ENCODE measurements around the gene AGMAT.

The AGMAT gene

DNA sequence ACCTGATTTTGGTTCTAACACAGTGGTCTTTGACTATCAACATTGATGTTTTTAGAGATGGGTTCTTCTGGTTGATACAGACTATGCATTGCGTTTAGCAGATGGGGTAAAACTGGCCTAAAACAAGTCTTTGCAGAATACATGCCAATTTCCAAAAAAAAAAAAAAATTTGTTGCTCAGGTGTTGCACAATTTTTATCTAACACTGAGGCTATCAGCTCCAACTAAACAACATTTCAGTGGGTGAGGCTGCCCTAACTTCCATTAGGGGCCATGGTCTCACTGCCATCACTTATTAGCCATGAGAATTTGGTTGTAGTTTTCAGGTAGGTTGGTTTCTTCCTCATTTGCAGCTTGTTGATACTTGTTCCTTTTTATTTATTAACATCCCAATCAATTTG, 14.0 kb downstream of the AGMAT start:
- FAIRE-seq (no peak), DNase-seq (ENCODE audit: low spot score) (no peak)

DNA sequence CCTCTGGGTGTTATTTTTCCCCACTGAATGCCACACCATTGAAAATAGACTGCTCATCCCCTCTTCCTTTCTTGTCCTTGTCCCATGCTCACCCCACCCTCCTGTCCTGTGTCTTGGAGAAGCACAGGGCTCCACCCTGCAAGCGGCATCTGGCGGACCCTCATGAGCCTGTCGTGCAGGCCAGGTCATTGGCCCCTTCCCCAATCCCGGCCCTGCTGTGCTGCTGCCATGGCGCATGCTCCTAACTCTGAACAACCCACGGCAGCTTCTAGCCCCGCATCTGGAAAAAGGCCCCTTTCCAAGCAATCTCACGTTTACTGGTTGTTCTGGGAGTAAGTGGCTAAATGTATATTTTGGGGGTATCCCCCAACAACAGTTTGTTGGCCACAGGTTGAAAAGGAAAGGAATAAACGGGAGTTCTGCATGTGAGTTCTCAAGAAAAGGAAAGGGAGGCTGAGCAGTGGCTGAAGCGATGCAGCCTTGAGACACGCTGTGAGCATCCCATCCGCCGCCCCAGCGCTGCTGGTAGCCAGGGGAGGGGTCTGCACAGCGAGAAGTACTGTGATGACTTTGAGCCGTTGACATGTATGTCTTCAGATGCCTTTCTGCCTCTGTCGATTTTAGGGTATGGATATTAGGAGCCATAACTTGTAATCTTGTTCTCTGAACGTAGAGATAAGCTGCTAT, 16.3 kb downstream of the AGMAT start:
- DNase-seq (ENCODE audit: low spot score) (no peak), FAIRE-seq (no peak)

DNA sequence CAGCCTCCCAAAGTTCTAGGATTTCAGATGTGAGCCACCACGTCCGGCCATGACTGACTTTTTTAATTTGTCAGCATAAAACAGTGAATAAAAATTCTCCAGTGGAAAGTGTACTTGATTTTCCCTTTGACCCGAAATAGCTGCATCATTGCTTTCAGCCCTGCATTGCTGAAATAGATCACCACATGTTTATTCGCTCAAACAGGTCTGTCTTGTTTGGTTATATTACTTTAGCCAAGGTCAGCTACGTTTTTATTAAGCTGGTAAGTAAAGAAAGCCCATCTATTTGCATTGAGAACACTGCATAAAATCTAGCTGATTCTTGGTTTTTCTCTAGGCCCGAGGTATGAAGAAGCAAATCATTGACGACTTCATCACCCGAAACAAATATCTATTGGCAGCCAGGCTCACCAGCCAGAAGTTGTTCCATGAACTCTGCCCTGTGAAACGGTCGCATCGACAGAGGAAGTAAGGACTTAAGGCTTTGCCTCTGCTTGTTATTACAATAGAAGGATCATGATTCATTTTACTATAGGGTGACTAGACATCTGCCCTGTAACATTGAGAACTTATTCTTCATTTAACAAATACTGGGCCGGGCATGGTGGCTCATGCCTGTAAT, 25.6 kb downstream of the AGMAT start:
- DNase-seq (ENCODE audit: low spot score) (no peak), FAIRE-seq (no peak)

DNA sequence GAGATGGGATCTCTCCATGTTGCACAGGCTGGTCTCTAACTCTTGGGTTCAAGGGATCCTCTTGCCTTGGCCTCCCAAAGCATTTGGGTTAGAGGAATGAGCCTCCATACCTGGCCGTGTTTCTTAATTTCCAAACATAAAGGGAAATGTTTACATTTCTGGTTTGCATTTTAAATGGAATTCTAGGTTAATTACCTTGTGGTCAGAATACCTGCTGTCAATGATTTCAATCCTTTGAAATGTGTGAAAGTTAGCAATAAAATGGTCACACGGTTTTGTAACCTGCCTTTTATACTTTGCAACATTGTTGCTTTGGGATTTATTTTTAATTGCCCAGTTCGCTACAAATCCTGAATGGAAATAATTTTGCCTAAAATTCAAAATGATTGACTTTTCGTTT, 26.3 kb downstream of the AGMAT start:
- no peak for FAIRE-seq
- no peak for DNase-seq (ENCODE audit: low spot score)

DNA sequence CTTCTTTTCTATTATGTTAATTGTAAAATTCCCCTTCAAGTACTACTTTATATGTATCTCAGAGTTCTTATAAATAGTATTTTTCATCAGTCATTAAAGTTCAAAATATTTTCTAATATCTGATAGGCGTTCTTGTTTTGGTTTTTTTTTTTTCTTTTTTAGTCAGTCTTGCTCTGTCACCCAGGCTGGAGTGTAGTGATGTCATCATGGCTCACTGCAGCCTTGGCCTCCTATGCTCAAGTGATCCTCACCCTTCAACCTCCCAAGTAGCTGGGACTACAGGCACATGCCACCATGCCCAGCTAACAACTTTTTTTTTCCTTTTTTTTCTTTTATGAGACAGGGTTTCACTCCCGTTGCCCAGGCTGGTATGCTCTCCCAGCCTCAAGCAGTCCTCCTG, 27.3 kb downstream of the AGMAT start:
- FAIRE-seq (no peak), DNase-seq (ENCODE audit: low spot score) (no peak)

DNA sequence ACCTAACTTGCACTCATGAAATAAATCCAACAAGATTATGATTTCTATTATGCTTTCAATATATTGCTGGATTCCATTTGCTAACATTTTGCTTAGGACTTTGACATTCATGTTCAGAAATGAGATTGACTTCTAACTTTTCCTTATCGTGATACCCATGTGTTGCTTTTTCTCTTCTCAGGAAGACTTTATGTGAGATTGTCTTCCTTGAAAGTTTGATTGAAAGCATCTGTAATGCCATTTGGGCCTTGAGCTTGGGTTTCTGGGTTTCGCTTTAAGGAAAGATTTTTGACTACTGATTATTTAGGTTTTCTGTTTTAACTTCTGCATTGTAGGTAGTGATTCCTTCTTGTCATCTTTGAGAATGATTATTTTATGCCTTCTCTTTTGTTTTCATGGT, 27.8 kb downstream of the AGMAT start:
- DNase-seq (ENCODE audit: low spot score) (no peak), FAIRE-seq (no peak)

DNA sequence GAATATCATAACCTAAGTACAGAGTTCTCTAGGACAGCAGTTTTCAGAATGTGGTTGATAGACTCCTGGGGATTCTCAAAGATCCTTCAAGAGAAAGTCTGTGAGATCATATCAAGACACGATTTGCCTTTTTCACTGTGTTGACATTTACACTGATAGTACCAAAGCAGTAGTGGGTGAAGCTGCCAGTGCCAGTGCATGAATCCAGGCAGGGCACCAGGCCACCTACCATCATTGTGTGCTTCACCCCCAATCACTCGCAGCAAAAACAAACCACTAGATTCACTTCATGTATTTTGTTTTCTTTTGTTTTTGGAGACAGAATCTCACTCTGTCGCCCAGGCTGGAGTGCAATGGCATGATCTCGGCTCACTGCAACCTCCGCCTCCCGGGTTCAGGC, 34.3 kb downstream of the AGMAT start:
- no peak for FAIRE-seq

DNA sequence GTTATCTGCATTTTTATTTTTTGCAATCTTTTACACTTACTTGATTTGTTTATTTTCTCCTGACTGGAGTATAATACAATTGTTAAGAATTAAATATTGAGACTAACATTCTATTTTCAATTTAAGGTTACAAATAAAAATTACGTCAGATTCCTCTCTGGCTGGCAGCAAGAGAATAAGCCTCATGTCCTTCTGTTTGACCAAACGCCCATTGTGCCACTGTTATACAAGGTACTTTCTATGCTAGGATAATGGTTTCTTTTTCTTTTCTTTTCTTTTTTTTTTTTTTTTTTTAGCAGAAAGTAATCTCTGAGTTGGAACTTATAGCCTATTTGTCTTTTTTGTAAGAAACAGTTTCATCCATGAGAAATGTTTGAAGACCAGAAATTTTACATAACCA, 38.2 kb downstream of the AGMAT start:
- FAIRE-seq (no peak), DNase-seq (ENCODE audit: low spot score) (no peak)

More for the DNA sequence above, 34.3 kb downstream of the AGMAT start:
- DNase-seq (ENCODE audit: low spot score) = no peak

DNA sequence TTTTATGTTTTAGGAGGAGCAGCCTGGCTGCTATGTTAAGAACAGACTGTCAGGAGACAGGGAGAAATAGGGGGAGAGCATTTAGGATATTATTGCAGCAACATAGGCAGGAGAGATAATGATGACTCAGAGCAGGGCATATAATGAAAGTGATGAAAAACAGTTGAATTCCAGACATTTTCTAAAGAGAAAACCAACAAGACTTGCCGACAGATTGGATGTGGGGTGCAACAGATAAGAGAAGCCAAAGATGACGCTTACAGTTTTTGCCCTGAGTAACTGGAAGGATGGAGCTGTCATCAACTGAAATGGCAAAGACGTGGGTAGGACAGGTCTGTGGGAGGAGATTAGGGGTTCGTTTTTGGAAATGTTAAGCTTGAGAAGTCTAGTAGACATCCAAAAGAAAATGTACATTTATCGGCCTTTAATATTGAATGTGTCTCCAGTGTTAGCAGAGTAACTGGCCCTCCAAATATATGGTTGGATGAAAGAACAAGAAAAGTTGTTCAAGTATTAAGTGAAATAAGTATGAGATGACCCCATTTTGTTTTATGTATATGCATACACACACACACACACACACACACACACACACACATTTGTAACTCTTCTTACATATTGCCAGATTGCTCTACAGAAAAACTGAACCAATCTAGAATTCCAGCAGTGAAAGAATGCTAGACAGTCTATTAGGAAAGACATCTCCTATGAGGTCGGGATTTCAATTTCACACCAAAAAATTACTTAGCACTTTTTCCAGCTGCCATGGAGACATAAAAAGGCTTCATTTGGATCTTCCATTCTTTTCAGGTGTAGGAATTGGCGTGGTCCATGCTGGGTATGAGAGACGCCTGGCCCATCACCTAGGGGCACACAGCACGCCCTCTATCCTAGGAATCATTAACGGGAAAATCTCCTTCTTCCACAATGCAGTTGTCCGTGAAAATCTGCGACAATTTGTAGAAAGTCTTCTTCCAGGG, 41.0 kb downstream of the AGMAT start:
- FAIRE-seq (no peak), DNase-seq (ENCODE audit: low spot score) (no peak)

DNA sequence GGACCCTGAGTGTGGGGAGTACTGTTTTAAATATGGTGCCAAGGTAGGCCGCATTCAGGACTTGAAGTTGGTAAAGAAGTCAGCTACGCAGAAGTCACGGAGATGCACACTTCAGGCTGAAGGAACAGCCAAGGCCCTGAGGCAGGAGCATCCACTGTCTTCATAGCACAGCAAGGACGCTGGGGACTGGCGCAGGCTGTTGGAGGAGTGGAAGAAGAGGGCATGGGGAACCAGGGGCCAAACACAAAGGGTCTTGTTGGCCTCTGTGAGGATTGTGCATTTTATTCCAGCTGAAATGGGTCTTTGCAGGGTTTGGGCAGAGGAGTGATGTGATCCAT, 41.6 kb downstream of the AGMAT start:
- DNase-seq (ENCODE audit: low spot score) (no peak), FAIRE-seq (no peak)

DNA sequence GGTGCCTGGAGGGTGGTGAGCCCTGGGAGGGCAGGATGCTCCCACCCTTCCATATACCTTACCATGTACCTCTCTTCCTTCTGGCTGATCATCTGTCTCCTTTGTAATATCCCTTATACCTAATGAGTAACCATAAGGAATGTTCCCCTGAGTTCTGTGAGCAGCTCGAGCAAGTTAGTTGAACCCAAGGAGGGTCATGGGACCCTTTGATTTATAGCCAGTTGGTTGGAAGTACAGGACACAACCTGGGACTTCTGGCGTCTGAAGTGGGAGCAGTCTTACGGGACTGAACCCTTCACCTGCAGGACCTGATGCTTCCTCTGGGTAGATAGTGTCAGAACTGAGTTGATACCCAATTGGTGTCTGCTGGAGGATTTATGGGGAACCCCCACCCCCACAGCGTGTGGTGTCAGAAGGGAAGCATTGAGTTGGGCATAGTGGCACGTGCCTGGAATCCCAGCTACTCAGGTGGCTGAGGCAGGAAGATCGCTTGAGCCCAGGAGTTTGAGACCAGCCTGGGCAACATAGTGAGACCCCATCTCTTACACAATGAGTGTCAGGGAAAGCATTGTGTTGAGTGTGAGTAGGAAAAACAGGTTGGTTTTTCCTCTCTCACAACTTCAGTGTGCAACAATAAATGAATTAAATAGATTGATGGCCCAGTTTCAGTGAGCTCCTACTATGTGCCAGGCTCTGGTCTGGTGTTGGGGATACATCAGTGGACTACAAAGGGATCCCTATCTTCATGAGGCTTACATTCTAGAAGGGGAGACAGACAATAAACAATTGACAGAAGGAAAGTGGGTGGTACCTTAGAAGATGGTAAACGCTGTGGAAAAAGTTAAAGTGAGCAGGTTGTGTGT, 42.2 kb downstream of the AGMAT start:
- DNase-seq (ENCODE audit: low spot score) (no peak), FAIRE-seq (no peak)

DNA sequence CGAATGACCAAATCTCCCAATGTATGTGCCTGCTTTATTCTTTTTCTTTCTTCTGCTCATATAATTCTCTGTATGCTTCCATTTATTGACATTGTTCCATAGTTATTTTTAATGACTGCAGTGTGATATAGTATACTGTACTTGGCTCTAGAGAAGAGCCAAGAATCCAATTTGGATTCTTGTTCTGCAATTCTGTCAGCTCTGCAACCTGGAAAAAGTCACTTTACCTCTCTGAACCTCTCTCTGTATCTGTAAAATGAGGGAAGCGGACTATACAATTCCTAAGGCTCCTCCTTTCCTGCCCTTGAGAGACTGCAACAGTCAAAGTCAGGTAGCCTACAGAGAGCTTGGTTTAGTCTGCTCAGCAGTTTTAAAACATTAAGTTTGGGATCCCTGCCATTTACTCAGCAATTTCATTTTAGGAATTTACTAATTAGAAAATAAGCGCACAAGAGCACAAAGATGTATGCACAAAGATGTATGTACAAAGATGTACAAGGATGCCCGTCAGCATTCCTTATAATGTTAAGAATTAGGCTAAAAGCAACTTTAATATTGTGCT, 43.5 kb downstream of the AGMAT start:
- no peak for FAIRE-seq

DNA sequence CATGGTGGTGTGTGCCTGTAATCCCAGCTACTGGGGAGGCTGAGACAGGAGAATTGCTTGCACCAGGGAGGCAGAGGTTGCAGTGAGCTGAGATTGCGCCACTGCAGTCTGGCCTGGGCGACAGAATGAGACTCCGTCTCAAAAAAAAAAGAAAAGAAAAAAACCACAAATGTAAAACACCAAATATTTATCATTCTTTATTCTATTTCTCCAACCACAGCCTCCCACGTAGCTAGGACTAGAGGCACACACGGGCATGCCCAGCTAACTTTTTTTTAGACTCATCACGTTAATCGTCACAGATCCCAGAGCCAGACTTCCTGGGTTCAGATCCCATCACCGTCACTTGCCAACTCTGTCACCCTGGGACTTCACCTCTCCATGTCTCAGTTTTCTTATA, 44.7 kb downstream of the AGMAT start:
- DNase-seq (ENCODE audit: low spot score) (no peak), FAIRE-seq (no peak)

More for the DNA sequence above, 43.5 kb downstream of the AGMAT start:
- DNase-seq (ENCODE audit: low spot score) = no peak

DNA sequence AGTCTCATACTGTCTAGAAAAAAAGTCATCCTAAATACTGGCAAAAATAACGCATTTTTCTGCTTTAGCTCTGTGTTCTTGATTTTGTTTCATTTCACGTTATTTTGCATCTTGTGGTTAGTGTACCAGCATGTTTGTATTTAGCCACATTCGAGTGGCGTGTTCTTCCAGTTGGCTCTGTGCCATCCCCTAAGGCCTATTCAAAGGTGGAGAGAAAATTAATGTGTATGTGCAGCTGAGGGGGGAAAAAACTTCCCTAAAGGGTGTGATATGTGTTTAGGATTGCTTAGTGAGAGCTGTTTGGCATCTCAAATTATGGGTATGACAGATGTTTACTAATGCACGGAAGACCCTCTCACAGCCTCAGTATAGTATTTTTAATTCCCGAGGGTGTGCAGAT, 46.1 kb downstream of the AGMAT start:
- no peak for DNase-seq (ENCODE audit: low spot score)
- FAIRE-seq = no peak

DNA sequence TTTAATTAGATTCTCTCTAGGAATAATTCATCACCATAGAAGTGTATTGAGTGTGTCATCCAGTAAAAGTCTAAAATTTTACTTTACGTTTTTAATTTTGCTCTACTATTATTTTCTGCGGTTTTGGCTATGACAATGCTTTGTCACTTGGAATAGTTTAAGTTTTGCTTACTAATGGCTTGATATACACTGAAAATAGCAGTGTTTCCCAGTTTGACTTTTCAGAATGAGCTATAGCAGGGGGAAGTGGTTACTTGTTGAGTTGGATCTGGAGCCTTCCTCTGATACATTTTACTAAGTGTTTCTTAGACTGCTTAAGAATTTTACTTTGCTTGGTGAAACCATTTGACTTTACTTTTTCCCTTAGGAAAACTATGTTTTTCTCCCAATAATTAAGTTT, 53.2 kb downstream of the AGMAT start:
- FAIRE-seq (no peak), DNase-seq (ENCODE audit: low spot score) (no peak)

DNA sequence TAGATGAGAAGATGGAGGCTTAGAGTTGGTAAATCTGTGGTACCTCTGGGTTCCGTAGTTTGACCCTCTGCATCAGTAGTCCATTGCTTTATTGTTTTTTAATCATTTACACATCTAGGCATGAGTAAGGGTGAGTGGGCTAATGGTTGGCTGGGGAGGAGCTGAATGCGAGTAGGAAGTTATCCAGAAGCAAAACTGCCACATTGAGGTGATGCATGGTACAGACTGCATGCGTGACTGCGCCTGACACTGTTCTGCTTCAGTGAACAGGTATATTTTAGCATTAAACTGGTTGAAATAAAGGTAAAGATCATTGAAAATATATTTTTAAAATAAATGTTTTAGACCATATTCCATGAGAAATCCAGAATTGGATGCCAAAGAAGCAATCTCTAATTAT, 53.8 kb downstream of the AGMAT start:
- DNase-seq (ENCODE audit: low spot score) (no peak), FAIRE-seq (no peak)

DNA sequence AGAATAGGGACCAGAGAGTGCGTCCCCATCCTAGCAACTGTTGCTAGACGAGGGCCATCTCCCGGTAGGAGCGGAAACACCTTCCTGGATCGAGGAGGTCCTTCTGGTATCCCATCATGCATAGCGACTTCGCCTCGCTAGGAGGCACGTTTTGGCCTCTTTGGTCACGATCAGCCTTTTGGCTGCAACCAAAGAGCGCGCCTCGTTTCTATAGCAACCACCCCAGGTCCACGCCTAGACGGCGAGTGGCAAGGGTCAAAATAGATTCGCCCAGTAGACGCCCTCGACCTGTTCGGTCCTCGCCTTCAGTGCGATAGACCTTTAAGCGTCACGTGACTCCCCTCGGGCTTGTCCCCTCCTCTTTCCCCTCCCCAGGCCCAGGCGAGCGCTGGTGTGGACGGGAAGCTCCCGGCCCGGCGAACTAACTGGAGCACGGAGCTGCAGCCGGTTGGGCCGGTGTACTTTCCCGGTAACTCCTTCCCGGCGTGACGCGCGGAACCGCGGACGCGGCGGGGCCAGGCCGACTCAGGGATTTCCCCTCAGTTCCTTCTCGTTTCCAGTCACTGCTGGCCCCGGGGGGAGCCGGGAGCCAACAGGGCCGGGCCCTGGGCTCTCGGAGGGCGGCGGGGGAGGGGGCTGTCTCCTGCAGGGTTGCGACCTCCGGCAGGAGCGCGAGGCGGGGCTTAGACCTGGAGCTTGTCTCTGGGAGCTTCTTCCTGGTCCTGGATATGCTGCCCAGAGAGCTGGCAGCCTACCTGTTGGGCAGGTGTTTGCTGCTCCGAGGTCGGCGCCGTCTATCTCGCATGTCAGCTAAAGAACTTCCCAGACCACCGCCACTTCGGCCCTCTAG, 58.1 kb downstream of the AGMAT start, which contains the start of gene DNAJC16:
Gene DNAJC16 (plus strand): TSS at position 359 of the 850 bp plus-strand sequence. CDS start 2,258 bp downstream, outside the sequence.
- peak; percentile 77 for FAIRE-seq
- DNase-seq (ENCODE audit: low spot score) = peak; percentile 92

DNA sequence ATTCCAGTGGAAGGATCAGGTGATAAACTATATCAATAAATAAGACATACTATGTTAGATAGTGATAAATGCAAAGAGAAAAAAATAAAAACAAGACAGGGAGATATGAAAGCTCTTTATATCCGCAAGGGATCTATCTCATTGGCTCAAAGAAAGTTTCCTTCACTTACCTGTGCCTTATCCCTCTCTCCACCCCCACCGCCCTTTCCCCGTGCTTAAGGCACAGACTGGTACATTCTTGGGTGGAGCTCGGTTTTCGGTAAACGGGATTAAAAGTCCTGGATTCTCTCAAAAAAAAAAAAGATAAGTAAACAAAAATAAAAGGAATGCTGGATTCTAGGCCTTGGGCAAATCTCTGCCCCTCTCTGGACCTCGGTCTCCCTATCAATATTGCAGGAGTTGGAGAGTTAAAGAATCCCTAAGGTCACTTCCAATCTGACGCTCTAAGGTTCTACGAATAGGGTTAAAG, 58.8 kb downstream of the AGMAT start:
- FAIRE-seq = no peak
- DNase-seq (ENCODE audit: low spot score) = no peak

DNA sequence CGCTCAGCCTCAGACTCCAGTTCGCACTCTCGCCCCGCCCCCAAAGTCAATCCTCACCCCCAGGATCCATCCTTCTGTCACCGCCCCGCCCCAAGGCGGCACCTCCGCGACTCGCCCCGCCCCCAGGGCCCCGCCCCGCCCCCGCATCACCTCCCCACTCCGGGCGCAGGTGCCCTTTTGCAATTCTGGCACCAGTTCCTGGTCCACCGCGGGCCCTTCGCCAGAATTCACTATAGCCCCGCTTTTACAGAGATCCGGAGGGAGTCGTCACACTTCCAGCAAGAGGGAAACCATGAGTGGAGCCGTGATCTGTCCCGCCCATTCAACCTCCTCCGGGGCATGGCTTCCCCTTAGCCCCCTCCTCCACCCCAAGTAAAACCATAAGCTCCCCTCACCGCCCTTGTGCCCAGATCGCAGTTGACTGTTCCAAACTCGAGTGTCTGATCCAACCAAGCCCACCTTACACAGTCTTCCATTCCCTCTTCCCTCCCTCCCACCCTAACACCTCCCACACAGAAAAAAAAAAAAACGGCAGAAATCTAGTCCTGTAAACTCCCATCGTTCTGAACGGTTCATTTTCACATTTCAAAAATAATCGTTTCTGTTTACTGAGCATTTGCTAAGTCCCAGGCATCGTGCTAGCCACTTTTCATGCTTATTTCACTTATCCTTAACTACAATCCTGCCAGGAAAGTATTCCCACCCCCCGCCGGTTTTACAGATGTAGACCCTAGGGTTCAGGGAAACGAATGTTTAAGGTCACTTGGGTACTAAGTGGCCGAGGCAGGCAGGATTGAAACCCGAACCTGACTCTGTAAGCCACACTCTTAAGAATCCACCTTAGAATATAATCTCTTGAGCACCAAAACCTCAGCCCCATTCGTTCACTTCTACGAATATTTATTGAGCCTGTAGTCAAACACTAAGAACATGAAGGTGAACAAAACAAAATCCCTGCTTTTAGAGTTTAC, 59.5 kb downstream of the AGMAT start:
- FAIRE-seq (no peak), DNase-seq (ENCODE audit: low spot score) (no peak)

Measured in urothelium cell line (cell line).